ENCODE measurements around the gene GAK.

Gene GAK

GRCh38 chr4:887034-887763, 44.9 kb downstream of the GAK start:
- no peak for DNase-seq

- DNase-seq = no peak
These were observed 45.9 kb downstream of the GAK start for GRCh38 chr4:886244-886643.

GRCh38 chr4:885353-885752, 46.8 kb downstream of the GAK start:
- no peak for DNase-seq

- no peak for DNase-seq
These were observed 47.2 kb downstream of the GAK start for GRCh38 chr4:884896-885295.

GRCh38 chr4:884259-884658, 47.9 kb downstream of the GAK start:
- DNase-seq = no peak

- DNase-seq = no peak
These were observed 48.6 kb downstream of the GAK start for GRCh38 chr4:883377-884095.

GRCh38 chr4:882646-883045, 49.5 kb downstream of the GAK start:
- no peak for DNase-seq

GRCh38 chr4:881709-882108, 50.4 kb downstream of the GAK start:
- DNase-seq = no peak

GRCh38 chr4:880684-881405, 51.3 kb downstream of the GAK start:
- no peak for DNase-seq

GRCh38 chr4:879729-880077, 52.4 kb downstream of the GAK start:
- DNase-seq = peak in 1 of 4 experiments; percentile 5

- DNase-seq = peak in 1 of 4 experiments; percentile 6
These were observed 53.1 kb downstream of the GAK start for GRCh38 chr4:878796-879728.

GRCh38 chr4:877502-877901, 54.6 kb downstream of the GAK start:
- no peak for DNase-seq

- DNase-seq = no peak
These were observed 55.3 kb downstream of the GAK start for GRCh38 chr4:876780-877179.

GRCh38 chr4:875818-876423, 56.2 kb downstream of the GAK start:
- DNase-seq = no peak

GRCh38 chr4:874971-875817, 56.9 kb downstream of the GAK start:
- DNase-seq = no peak

GRCh38 chr4:874056-874455, 58.1 kb downstream of the GAK start:
- no peak for DNase-seq

- DNase-seq = no peak
These were observed 59.7 kb downstream of the GAK start for GRCh38 chr4:872241-872981.

- no peak for DNase-seq
These were observed 60.6 kb downstream of the GAK start for GRCh38 chr4:871484-871883.

GRCh38 chr4:870951-871350, 61.2 kb downstream of the GAK start:
- no peak for DNase-seq

GRCh38 chr4:869776-870175, 62.3 kb downstream of the GAK start:
- DNase-seq = no peak

- DNase-seq = no peak
These were observed 63.7 kb downstream of the GAK start for GRCh38 chr4:868421-868820.
